H9 (cell line): ENCODE data around the gene NEDD9. TPM values are rescaled to one million over a fixed set of nuclear protein-coding genes. Genes with fewer than 3 reads are reported as not detected.

Source experiments
- DNase-seq: peaks from one replicate; pipeline ENCODE4 v3.0.0-alpha.2; 2017
- H2AFZ ChIP-seq: one replicate; pipeline ENCODE4 v1.6.1; 2013; ENCODE audit warnings: mild to moderate bottlenecking, low read length, control low read depth, moderate library complexity
- H2AK5ac ChIP-seq: 2 replicates; pipeline ENCODE4 v1.6.1; 2013; ENCODE audit warnings: low read length, control low read depth, mixed read lengths; ENCODE audit not compliant: insufficient read length
- H2BK120ac ChIP-seq: one replicate; pipeline ENCODE4 v1.6.1; 2013; ENCODE audit warnings: low read depth, mild to moderate bottlenecking, low read length, control low read depth, inconsistent platforms; ENCODE audit not compliant: poor library complexity, severe bottlenecking
- H2BK12ac ChIP-seq: 2 replicates; pipeline ENCODE4 v1.6.1; 2013; ENCODE audit warnings: low read length, control low read depth, mixed read lengths, low read depth; ENCODE audit not compliant: insufficient read length
- H2BK15ac ChIP-seq: 2 replicates; pipeline ENCODE4 v1.6.1; 2013; ENCODE audit warnings: low read depth, low read length, control low read depth
- H2BK20ac ChIP-seq: one replicate; pipeline ENCODE4 v1.6.1; 2013; ENCODE audit warnings: low read depth, mild to moderate bottlenecking, low read length, control low read depth, inconsistent platforms; ENCODE audit not compliant: poor library complexity, severe bottlenecking
- H2BK5ac ChIP-seq: 2 replicates; pipeline ENCODE4 v1.6.1; 2013; ENCODE audit warnings: low read length, control low read depth, mixed read lengths; ENCODE audit not compliant: insufficient read length
- H3K14ac ChIP-seq: 2 replicates; pipeline ENCODE4 v1.6.1; 2013; ENCODE audit warnings: low read length, control low read depth; ENCODE audit not compliant: insufficient read depth
- H3K18ac ChIP-seq: 2 replicates; pipeline ENCODE4 v1.6.1; 2013; ENCODE audit warnings: low read depth, mild to moderate bottlenecking, mixed read lengths, low read length, control low read depth; ENCODE audit not compliant: insufficient read length
- H3K23ac ChIP-seq: 2 replicates; pipeline ENCODE4 v1.6.1; 2013; ENCODE audit warnings: low read length, control low read depth, mixed read lengths, low read depth; ENCODE audit not compliant: insufficient read length
- H3K23me2 ChIP-seq: 2 replicates; pipeline ENCODE4 v1.6.1; 2013; ENCODE audit warnings: low read depth, mild to moderate bottlenecking, mixed read lengths, low read length, control low read depth; ENCODE audit not compliant: insufficient read length, poor library complexity, severe bottlenecking
- H3K27ac ChIP-seq: 2 replicates; pipeline ENCODE4 v1.5.1; 2013; ENCODE audit warnings: low read length, control low read depth, mixed read lengths, low read depth; ENCODE audit not compliant: insufficient read length
- H3K27me3 ChIP-seq: 2 replicates; pipeline ENCODE4 v1.6.1; 2013; ENCODE audit warnings: low read length, control low read depth, inconsistent platforms; ENCODE audit not compliant: insufficient read depth
- H3K4ac ChIP-seq: 2 replicates; pipeline ENCODE4 v1.6.1; 2013; ENCODE audit warnings: low read depth, mild to moderate bottlenecking, control low read depth, inconsistent platforms, low read length, moderate library complexity
- H3K4me1 ChIP-seq: 2 replicates; pipeline ENCODE4 v1.6.1; 2013; ENCODE audit warnings: low read length, control low read depth, inconsistent platforms; ENCODE audit not compliant: insufficient read depth
- H3K4me2 ChIP-seq: 2 replicates; pipeline ENCODE4 v1.6.1; 2013; ENCODE audit warnings: low read length, control low read depth, mixed read lengths; ENCODE audit not compliant: insufficient read length, insufficient read depth
- H3K56ac ChIP-seq: 2 replicates; pipeline ENCODE4 v1.6.1; 2013; ENCODE audit warnings: low read depth, mild to moderate bottlenecking, mixed read lengths, low read length, control low read depth; ENCODE audit not compliant: insufficient read length
- H3K79me1 ChIP-seq: 2 replicates; pipeline ENCODE4 v1.6.1; 2013; ENCODE audit warnings: low read depth, mild to moderate bottlenecking, moderate library complexity, low read length, control low read depth, inconsistent platforms; ENCODE audit not compliant: insufficient read depth, poor library complexity, severe bottlenecking
- H3K79me2 ChIP-seq: 2 replicates; pipeline ENCODE4 v1.6.1; 2013; ENCODE audit warnings: low read length, control low read depth, inconsistent platforms; ENCODE audit not compliant: insufficient read depth
- H3K9ac ChIP-seq: 2 replicates; pipeline ENCODE4 v1.6.1; 2013; ENCODE audit warnings: low read length, control low read depth, mixed read lengths; ENCODE audit not compliant: insufficient read length; ENCODE audit errors: extremely low read depth
- H3K9me3 ChIP-seq: one replicate; pipeline ENCODE4 v1.6.1; 2013; ENCODE audit warnings: low read depth, low read length, inconsistent platforms; ENCODE audit not compliant: control insufficient read depth
- H3T11ph ChIP-seq: one replicate; pipeline ENCODE4 v1.6.1; 2013; ENCODE audit warnings: mild to moderate bottlenecking, low read length, control low read depth, inconsistent platforms
- H4K20me1 ChIP-seq: one replicate; pipeline ENCODE4 v1.6.1; 2013; ENCODE audit not compliant: control insufficient read depth, insufficient read length, insufficient read depth
- H4K5ac ChIP-seq: 2 replicates; pipeline ENCODE4 v1.6.1; 2013; ENCODE audit warnings: low read depth, mild to moderate bottlenecking, mixed read lengths, low read length, control low read depth; ENCODE audit not compliant: insufficient read length
- H4K8ac ChIP-seq: replicated peaks from 2 replicates; pipeline ENCODE4 v1.6.1; 2013; ENCODE audit warnings: low read length, control low read depth, mixed read lengths, low read depth; ENCODE audit not compliant: insufficient read length
- H4K91ac ChIP-seq: 2 replicates; pipeline ENCODE4 v1.6.1; 2013; ENCODE audit warnings: low read depth, mild to moderate bottlenecking, moderate library complexity, mixed read lengths, low read length, control low read depth; ENCODE audit not compliant: insufficient read length
- H3K27ac Mint-ChIP-seq, 3 experiments: 2 replicates in 2 of 3; 3 replicates in 1 of 3; pipeline ENCODE4 v1.8.0; 2020 to 2021; ENCODE audit warnings: mixed read lengths in 3 of 3, mild to moderate bottlenecking in 1 of 3, moderate library complexity in 1 of 3
- H3K27me3 Mint-ChIP-seq: 2 replicates; pipeline ENCODE4 v1.8.0; 2021; ENCODE audit warnings: low read depth, mild to moderate bottlenecking, moderate library complexity, mixed read lengths
- H3K36me3 Mint-ChIP-seq, 3 experiments: 2 replicates in 2 of 3; 3 replicates in 1 of 3; pipeline ENCODE4 v1.8.0; 2020 to 2021; ENCODE audit warnings: low read depth in 3 of 3, mixed read lengths in 3 of 3; ENCODE audit not compliant: insufficient read depth in 1 of 3
- H3K4me1 Mint-ChIP-seq, 2 experiments: 2 replicates each; pipeline ENCODE4 v1.8.0; 2020; ENCODE audit warnings: mixed read lengths in 2 of 2
- H3K4me3 Mint-ChIP-seq, 2 experiments: 2 replicates in 1 of 2; 3 replicates in 1 of 2; pipeline ENCODE4 v1.8.0; 2020 to 2021; ENCODE audit warnings: mild to moderate bottlenecking in 2 of 2, mixed read lengths in 2 of 2, moderate library complexity in 1 of 2
- H3K9me3 Mint-ChIP-seq, 2 experiments: 2 replicates in 1 of 2; 3 replicates in 1 of 2; pipeline ENCODE4 v1.8.0; 2020; ENCODE audit warnings: mild to moderate bottlenecking in 2 of 2, mixed read lengths in 2 of 2, moderate library complexity in 1 of 2
- WGBS: extraction: QIAGEN DNeasy Blood & Tissue Kit; methylation state at CpG from one replicate; pipeline ENCODE4 v1.1.7; 2013; ENCODE audit warnings: missing lambda C conversion rate, low lambda C conversion rate, mixed read lengths; ENCODE audit not compliant: insufficient read length; ENCODE audit errors: extremely low coverage; 5-methylcytosine and 5-hydroxymethylcytosine counted together
- total RNA-seq: library from RNA; stranded (reverse); gene quantifications from 2 replicates; pipeline ENCODE4 v1.2.1, GENCODE V29; 2021
- TF ChIP-seq, protein P1 (sequence below): fragments of 200-600 bp; sonication (generic); conservative IDR thresholded peaks from 3 replicates; pipeline ENCODE4 v1.8.0; 2021; ENCODE audit warnings: antibody characterized with exemption, mild to moderate bottlenecking

NEDD9 gene
- total RNA-seq, 1 experiment from 2014 or later = 5.5 TPM

DNA sequence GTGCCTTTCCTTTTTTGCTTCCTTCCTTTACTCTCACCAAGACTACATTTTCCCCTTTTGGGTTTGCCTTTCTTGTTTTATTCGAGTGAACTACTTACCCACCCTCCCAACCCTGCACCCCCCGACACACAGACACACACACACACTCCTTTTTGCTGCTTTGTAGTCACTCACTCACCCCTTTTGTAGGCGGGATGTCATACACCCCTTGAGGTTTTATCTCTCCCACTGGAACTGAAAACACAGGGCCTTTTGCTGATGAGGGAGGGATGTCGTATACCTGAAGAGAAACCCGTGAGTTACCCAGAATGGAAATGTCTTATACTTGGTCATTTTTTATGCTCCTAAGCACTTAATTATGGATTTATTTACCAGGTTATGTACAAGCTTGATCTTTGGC is 40.3 kb downstream of the NEDD9 start:
- Mint-ChIP-seq H3K27ac (peak overlapping the region in 2 of 3 experiments; percentile 5 to 85; a peak in 2 of 7 replicates), H3K27me3 (no peaks in the 10 kb centered on the region; the same call in 1 of the 2 replicates), H3K4me3 (no peak overlapping the region), H3K36me3 (peaks cover 18 to 50% (median 23%) of the 10 kb centered on the region in 3 experiments), H3K9me3 (peaks cover 2 to 4% of the 10 kb centered on the region in 2 experiments; a peak in 4 of 5 replicates), H3K4me1 (peaks cover 44 to 48% of the 10 kb centered on the region in 2 experiments)
- TF ChIP-seq, protein P1, sequence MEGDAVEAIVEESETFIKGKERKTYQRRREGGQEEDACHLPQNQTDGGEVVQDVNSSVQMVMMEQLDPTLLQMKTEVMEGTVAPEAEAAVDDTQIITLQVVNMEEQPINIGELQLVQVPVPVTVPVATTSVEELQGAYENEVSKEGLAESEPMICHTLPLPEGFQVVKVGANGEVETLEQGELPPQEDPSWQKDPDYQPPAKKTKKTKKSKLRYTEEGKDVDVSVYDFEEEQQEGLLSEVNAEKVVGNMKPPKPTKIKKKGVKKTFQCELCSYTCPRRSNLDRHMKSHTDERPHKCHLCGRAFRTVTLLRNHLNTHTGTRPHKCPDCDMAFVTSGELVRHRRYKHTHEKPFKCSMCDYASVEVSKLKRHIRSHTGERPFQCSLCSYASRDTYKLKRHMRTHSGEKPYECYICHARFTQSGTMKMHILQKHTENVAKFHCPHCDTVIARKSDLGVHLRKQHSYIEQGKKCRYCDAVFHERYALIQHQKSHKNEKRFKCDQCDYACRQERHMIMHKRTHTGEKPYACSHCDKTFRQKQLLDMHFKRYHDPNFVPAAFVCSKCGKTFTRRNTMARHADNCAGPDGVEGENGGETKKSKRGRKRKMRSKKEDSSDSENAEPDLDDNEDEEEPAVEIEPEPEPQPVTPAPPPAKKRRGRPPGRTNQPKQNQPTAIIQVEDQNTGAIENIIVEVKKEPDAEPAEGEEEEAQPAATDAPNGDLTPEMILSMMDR = no peak
- H3K23ac ChIP-seq = no peak overlapping the region
- H2AK5ac ChIP-seq = no peak overlapping the region
- no peak overlapping the region for H4K8ac ChIP-seq
- H3K27ac ChIP-seq = no peak overlapping the region
- H3K56ac ChIP-seq = no peak overlapping the region
- no peaks in the 10 kb centered on the region for H3K79me1 ChIP-seq
- H3K18ac ChIP-seq = no peak overlapping the region
- H3T11ph ChIP-seq = no peak overlapping the region
- no peaks in the 10 kb centered on the region for H3K27me3 ChIP-seq
- H2BK12ac ChIP-seq = no peak overlapping the region
- H2AFZ ChIP-seq = no peak overlapping the region
- H4K91ac ChIP-seq = no peak overlapping the region
- peaks cover 13% of the 10 kb centered on the region for H3K4me1 ChIP-seq
- no peak overlapping the region for H3K4ac ChIP-seq
- H2BK20ac ChIP-seq = no peak overlapping the region
- no peak overlapping the region for H2BK5ac ChIP-seq
- no CpG with 5 or more reads among the region's 5 CpGs for WGBS
- H4K5ac ChIP-seq = no peak overlapping the region
- no peak overlapping the region for H3K9ac ChIP-seq
- H2BK120ac ChIP-seq = no peak overlapping the region
- no peaks in the 10 kb centered on the region for H3K9me3 ChIP-seq
- H3K4me2 ChIP-seq = no peak overlapping the region
- H3K79me2 ChIP-seq = no peaks in the 10 kb centered on the region
- DNase-seq = no peak
- no peak overlapping the region for H2BK15ac ChIP-seq
- H4K20me1 ChIP-seq = no peaks in the 10 kb centered on the region
- no peak overlapping the region for H3K14ac ChIP-seq
- H3K23me2 ChIP-seq = no peaks in the 10 kb centered on the region
